GM08714 (cell line): ENCODE results near the gene SCN4A.

Source experiments
- H3K4me3 ChIP-seq: fragments of 200-500 bp; sonication (Bioruptor generic); 2 replicates; pipeline ENCODE4 v1.5.1; 2014; ENCODE audit warnings: mild to moderate bottlenecking, low read length, inconsistent platforms
- ZNF274 ChIP-seq: IDR thresholded peaks from 2 replicates; pipeline ENCODE4 v1.6.1; 2012; ENCODE audit warnings: mild to moderate bottlenecking, low read depth, low read length

Gene SCN4A

GRCh38 chr17:63946440-63947363 is 26.0 kb downstream of the SCN4A start:
- peak overlapping the region; percentile 10; the same call in 1 of the 2 replicates for H3K4me3 ChIP-seq
- TF ChIP-seq ZNF274: no peak

DNA sequence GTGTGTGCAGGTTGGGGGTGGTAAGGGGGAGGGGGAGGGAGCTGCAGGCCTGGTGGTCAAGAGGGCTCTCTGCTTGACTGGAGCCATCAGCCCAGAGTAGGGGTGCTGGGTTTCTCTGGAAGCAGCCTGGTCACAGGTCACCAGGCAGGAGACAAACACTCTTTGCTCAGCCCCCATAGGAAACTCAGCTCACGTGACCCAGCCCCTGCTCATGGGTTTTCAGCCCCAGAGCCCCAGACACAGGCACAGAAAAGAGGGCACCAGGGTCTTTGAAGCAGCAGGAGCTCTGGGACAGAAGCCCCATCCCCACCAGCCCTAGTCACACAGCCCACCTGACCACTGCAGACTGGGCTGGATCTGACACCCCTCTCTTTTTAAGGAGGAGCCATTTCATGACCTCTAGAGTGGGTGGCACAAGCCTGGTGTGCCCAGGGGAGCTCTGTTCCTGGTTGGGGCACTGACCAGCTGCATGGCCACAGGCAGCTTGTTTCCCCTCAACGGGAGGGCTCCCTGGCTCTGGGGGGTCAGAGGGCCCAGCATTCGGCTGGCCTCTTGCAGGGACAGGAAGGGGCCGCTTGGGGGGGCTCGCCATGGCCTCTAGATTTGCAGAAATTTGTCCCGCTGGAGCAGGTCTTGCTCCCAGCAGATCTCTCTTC is 26.8 kb downstream of the SCN4A start:
- no peak for TF ChIP-seq ZNF274
- no peak overlapping the region; the same call in 1 of the 2 replicates for H3K4me3 ChIP-seq

DNA sequence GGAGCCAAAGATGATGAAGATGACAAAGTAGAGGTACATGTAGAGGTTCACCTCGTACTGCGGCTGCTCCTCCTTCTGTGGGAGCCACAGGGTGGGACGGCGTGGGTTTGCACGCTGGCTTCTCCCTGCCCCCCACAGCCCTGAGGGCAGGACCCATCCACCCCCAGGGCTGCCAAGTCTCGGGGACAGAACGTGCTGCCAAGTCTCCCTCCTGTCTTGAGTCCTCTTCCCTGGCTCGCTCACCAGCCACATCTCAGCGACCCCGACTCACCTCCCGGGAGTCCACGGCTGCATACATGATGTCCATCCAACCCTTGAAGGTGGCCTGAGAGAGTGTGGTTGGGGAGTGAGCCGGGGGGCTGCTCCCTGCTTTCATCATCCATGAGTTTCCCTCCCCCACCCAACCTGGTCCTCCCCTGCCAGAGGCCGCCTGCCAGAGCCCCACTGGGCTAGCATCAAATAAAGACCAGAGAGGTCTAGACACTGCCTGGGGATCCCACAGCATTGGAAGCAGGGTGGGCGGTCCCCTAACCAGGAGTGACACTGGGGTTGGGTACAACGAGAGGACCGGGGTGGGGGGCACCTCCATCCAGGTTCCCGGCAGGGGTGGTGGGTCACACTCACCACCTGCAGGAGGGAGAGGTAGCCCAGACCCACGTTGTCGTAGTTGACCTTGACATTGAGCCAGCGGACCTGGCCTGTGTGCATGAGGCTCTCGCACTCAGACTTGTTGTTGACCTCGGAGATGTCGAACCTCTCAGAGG is 27.8 kb downstream of the SCN4A start:
- no peak for TF ChIP-seq ZNF274
- no peak overlapping the region for H3K4me3 ChIP-seq

DNA sequence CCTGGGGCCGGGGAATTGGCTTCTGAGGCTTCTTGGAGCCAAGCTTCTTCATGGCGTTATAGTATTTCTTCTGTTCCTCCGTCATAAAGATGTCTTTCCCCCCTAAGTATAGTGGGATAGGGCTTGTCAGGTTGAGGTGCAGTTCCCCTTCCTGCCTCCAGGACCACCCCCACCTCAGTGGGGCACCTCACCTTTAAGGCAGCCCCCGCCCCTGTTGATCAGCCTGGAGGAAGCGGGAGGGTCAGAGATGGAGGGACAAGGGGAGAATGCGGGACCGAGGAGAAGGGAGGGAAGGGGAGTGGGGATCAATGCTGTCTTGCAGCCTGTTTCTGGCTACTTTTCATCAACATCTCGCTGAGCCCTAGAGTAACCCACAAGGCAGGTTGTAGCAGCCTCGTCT is 29.0 kb downstream of the SCN4A start:
- no peak for TF ChIP-seq ZNF274
- H3K4me3 ChIP-seq: no peak overlapping the region

GRCh38 chr17:63942309-63942985 is 30.3 kb downstream of the SCN4A start:
- no peak for TF ChIP-seq ZNF274
- no peak overlapping the region for H3K4me3 ChIP-seq

DNA sequence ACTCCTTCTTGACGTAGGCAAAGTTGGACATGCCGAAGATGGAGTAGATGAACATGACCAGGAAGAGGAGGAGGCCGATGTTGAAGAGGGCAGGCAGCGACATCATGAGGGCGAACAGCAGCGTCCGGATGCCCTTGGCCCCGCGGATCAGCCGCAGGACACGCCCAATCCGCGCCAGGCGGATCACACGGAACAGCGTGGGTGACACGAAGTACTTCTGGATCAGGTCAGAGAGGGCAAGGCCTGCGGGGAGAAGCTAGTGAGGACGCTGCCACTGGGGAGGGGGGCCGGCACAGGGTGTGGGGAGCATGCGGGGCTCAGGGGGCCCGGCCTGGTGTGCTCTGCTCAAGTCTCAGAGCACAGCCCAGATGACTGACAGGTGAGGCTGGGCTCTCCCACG is 31.0 kb downstream of the SCN4A start:
- TF ChIP-seq ZNF274: no peak
- H3K4me3 ChIP-seq: no peak overlapping the region

GRCh38 chr17:63941162-63941561 is 31.6 kb downstream of the SCN4A start:
- TF ChIP-seq ZNF274: no peak
- H3K4me3 ChIP-seq: no peak overlapping the region

GRCh38 chr17:63940584-63940983 is 32.1 kb downstream of the SCN4A start:
- no peak overlapping the region for H3K4me3 ChIP-seq
- TF ChIP-seq ZNF274: no peak

DNA sequence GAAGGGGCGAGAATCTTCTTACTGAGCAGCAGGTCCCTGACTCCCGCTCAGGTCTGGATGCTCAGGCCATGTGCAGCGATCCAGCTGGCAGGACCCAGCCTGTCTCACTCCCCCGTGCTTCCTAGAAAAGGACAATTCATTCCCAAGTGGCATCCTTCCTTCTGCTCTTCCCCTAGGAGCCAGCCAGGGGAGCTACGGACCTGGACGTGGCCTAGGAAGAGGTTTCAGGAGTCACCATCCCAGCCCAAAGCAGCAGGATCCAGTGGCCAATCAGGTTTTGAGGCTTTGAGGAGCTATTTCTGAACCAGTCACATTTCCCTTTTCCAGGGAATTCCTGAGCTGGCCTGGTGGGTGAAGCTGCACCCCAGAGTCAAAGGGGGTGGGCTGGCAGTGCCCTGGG is 32.8 kb downstream of the SCN4A start:
- TF ChIP-seq ZNF274: no peak
- H3K4me3 ChIP-seq: no peak overlapping the region

- TF ChIP-seq ZNF274: no peak
These were observed 33.3 kb downstream of the SCN4A start for GRCh38 chr17:63939401-63939800.

GRCh38 chr17:63937920-63938319 is 34.8 kb downstream of the SCN4A start:
- no peak for TF ChIP-seq ZNF274

More at GRCh38 chr17:63939401-63939800, 33.3 kb downstream of the SCN4A start:
- H3K4me3 ChIP-seq: no peak overlapping the region

GRCh38 chr17:63937319-63937718 is 35.4 kb downstream of the SCN4A start:
- no peak overlapping the region for H3K4me3 ChIP-seq
- no peak for TF ChIP-seq ZNF274

More at GRCh38 chr17:63937920-63938319, 34.8 kb downstream of the SCN4A start:
- no peak overlapping the region for H3K4me3 ChIP-seq

GRCh38 chr17:63934183-63935112 is 38.3 kb downstream of the SCN4A start:
- H3K4me3 ChIP-seq: no peak overlapping the region
- no peak for TF ChIP-seq ZNF274

DNA sequence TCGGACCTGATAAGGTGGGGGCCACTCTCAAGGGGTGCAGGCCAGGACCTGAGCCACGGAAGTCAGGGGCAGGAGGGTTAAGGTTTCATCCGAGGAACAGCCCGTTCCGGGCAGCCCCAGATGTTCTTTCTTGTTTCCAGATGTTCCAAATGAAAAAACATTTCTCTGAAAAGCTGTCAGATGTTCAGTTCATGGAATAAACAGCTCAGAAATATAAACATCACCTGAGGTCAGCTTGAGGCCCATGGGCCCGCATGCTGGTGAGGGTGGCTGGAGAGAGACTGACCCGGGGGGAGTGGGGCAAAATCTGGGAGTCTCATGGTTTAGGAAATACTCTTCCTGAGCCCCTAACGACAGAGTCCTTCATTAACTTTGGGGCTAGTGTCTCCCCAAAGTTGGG is 39.1 kb downstream of the SCN4A start:
- TF ChIP-seq ZNF274: no peak
- H3K4me3 ChIP-seq: no peak overlapping the region
